ENCODE data around the gene TMEM171. TPM values are rescaled to one million over a fixed set of nuclear protein-coding genes. Genes with fewer than 3 reads are reported as not detected.

Gene TMEM171
- total and polyA plus RNA-seq, 2 of the 8 experiments (the other 6 are each of a cell fraction or from before 2014, with no cell fraction given) = 1.0 to 2.2 TPM

DNA sequence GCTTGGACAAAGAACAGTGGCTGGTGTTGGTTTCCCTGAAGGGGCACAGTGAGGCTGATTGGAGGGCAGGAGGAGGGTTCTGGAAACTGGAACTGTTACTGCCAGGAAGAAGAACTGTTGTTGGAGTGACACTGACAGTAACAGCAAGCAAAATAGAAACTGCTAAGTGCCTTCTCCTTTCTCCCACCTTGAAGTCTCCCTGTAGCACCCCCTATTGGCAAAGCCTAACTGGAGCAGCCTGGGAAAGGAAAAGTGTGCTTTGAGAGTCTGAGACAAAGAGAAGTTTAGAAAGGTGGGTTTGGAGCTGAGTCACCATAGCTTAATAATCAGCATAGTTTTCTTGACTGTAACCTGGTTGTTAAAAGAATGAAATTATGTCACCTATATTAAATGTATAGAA is 50.1 kb downstream of the TMEM171 start:
- DNase-seq (ENCODE audit: low read depth in 1 of 2, low spot score in 2 of 2) = peak; percentile 50 to 72
- Histone ChIP-seq H2AFZ (ENCODE audit: low read length) (peak overlapping the region; percentile 78; the same call in 1 of the 2 replicates), H3K56ac (replicated peaks; ENCODE audit: insufficient read length, low read depth, low read length) (no peak overlapping the region), H3K23me2 (ENCODE audit: low read depth, low read length) (no peaks in the 10 kb centered on the region), H2BK5ac (ENCODE audit: low read depth, low read length) (no peak overlapping the region), H3K4me1 (replicated peaks in 1 of 4; ENCODE audit: control insufficient read depth in 3 of 4, insufficient read depth in 4 of 4, low read length in 3 of 4) (no peaks in the 10 kb centered on the region), H3K4ac (replicated peaks; ENCODE audit: insufficient read length, low read depth, low read length) (no peak overlapping the region), H3K27ac (ENCODE audit: low read depth, low read length) (no peak overlapping the region), H3K18ac (ENCODE audit: extremely low read depth, low read length) (no peak overlapping the region), H3K36me3 (ENCODE audit: control insufficient read depth in 2 of 4, insufficient read depth in 4 of 4, low read length in 3 of 4) (no peaks in the 10 kb centered on the region), H3K23ac (ENCODE audit: insufficient read length) (no peak overlapping the region), H3K9me3 (ENCODE audit: insufficient read depth in 2 of 2, low read depth in 1 of 2, low read length in 1 of 2) (no peaks in the 10 kb centered on the region), H3K4me2 (ENCODE audit: insufficient read depth in 1 of 2, low read depth in 2 of 2, low read length in 2 of 2) (no peak overlapping the region), H2BK20ac (ENCODE audit: low read length) (no peak overlapping the region), H3K27me3 (replicated peaks in 1 of 4; ENCODE audit: control insufficient read depth in 3 of 4, extremely low read depth in 1 of 4, insufficient read depth in 3 of 4, low read length in 3 of 4) (no peaks in the 10 kb centered on the region), H3K14ac (ENCODE audit: insufficient read length) (no peak overlapping the region), H3K79me2 (ENCODE audit: control insufficient read depth in 1 of 2, insufficient read depth in 2 of 2, low read length in 2 of 2) (no peaks in the 10 kb centered on the region), H4K91ac (replicated peaks; ENCODE audit: insufficient read length, low read length) (no peak overlapping the region), H3K79me1 (ENCODE audit: low read depth, low read length) (no peaks in the 10 kb centered on the region), H2BK12ac (ENCODE audit: low read depth, low read length) (no peak overlapping the region), H4K20me1 (replicated peaks in 1 of 2; ENCODE audit: control insufficient read depth in 1 of 2, insufficient read depth in 2 of 2, low read length in 2 of 2) (no peaks in the 10 kb centered on the region), H2BK15ac (ENCODE audit: low read length) (0 out of 2 replicates have a peak overlapping the region, but pooled peaks have one; percentile 66), H4K8ac (ENCODE audit: extremely low read depth, insufficient read depth, low read length) (no peak overlapping the region), H2AK5ac (ENCODE audit: low read depth, low read length) (no peak overlapping the region), H2BK120ac (replicated peaks; ENCODE audit: low read depth, low read length) (no peak overlapping the region), H3K9ac (replicated peaks in 1 of 4; ENCODE audit: extremely low read depth in 1 of 4, low read depth in 3 of 4, low read length in 3 of 4) (no peak overlapping the region), H3K4me3 (ENCODE audit: extremely low read depth in 1 of 4, insufficient read depth in 2 of 4, low read depth in 3 of 4, low read length in 4 of 4) (no peak overlapping the region), H4K5ac (ENCODE audit: insufficient read length, low read depth, low read length) (no peak overlapping the region)
- ChIA-PET CTCF (ENCODE audit: partially characterized antibody) (interaction anchor here (0.6 to 7.5 kb wide), 48 partner anchors 9 to 257 kb away, joined by 3 to 41 read pairs (median 6); partner anchors contain the start of gene TMEM171), POLR2A (ENCODE audit: partially characterized antibody) (interaction anchor here (0.6 kb wide), 1 partner anchor 76 kb away, joined by 4 read pairs; no protein-coding TSS in a partner anchor)
- peak; percentile 97 for FAIRE-seq
- no peak for TF ChIP-seq CBX8 (IDR thresholded peaks at IDR 0.05; ENCODE audit: borderline replicate concordance, low read depth, low read length)
- no peak for TF ChIP-seq RFX5 (IDR thresholded peaks at IDR 0.05; ENCODE audit: borderline replicate concordance, low read depth, low read length)
- no peak for TF ChIP-seq ATF2 (IDR thresholded peaks at IDR 0.05; ENCODE audit: low read length)
- TF ChIP-seq, protein P1, sequence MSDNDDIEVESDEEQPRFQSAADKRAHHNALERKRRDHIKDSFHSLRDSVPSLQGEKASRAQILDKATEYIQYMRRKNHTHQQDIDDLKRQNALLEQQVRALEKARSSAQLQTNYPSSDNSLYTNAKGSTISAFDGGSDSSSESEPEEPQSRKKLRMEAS (IDR thresholded peaks at IDR 0.05) = no peak
- 0 out of 2 replicates have a peak, but pooled peaks have one; percentile 12 for TF ChIP-seq BACH1 (IDR thresholded peaks at IDR 0.05; ENCODE audit: low read length)
- TF ChIP-seq ZNF274 (IDR thresholded peaks at IDR 0.05; ENCODE audit: borderline replicate concordance, extremely low read depth, low read length) = no peak
- no peak for TF ChIP-seq POLR2A (IDR thresholded peaks at IDR 0.05; ENCODE audit: control extremely low read depth in 1 of 2, low read depth in 2 of 2, low read length in 2 of 2)
- TF ChIP-seq YY1 (IDR thresholded peaks at IDR 0.05; ENCODE audit: low read depth, low read length) = no peak
- TF ChIP-seq RAD21 (IDR thresholded peaks at IDR 0.05 in 1 of 2, conservative IDR thresholded peaks at IDR 0.05 in 1 of 2; ENCODE audit: low read depth in 2 of 2, low read length in 2 of 2) = peak; percentile 64 to 79
- TF ChIP-seq, protein P2, sequence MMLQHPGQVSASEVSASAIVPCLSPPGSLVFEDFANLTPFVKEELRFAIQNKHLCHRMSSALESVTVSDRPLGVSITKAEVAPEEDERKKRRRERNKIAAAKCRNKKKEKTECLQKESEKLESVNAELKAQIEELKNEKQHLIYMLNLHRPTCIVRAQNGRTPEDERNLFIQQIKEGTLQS (IDR thresholded peaks at IDR 0.05; ENCODE audit: insufficient read depth, low read depth, low read length) = no peak
- TF ChIP-seq EGR1 (IDR thresholded peaks at IDR 0.05; ENCODE audit: borderline replicate concordance, low read depth, low read length) = no peak
- no peak for TF ChIP-seq MAFK (IDR thresholded peaks at IDR 0.05; ENCODE audit: low read depth, low read length)
